Astrocyte of the spinal cord (primary cell): Measurements from ENCODE around the gene RERE.

Experiments
- DNase-seq: peaks from one replicate; pipeline ENCODE4 v3.0.0; 2011; ENCODE audit warnings: low read depth, low spot score
- H3K4me3 ChIP-seq: 2 replicates; pipeline ENCODE4 v1.5.1; 2011; ENCODE audit warnings: low read depth, mild to moderate bottlenecking, low read length, moderate library complexity
- CTCF ChIP-seq: IDR thresholded peaks from 2 replicates; pipeline ENCODE4 v1.5.1; 2012; ENCODE audit warnings: low read depth, mild to moderate bottlenecking, low read length, inconsistent platforms
- in situ Hi-C: cut with HindIII; loops from 2 replicates; pipeline ENCODE4 v1.10.0; 2017; ENCODE audit warnings: low sequenced_read_pairs

RERE gene

GRCh38 chr1:8404460-8405370, 412.7 kb downstream of the RERE start:
- DNase-seq: no peak
- TF ChIP-seq CTCF: no peak
- in situ Hi-C loops: no loop called here
- H3K4me3 ChIP-seq: no peak overlapping the region

- DNase-seq: no peak
- TF ChIP-seq CTCF: no peak
- in situ Hi-C loops: no loop called here
- H3K4me3 ChIP-seq: no peak overlapping the region
Observed at GRCh38 chr1:8402109-8402710, 415.2 kb downstream of the RERE start.

GRCh38 chr1:8398677-8399076, 418.8 kb downstream of the RERE start:
- TF ChIP-seq CTCF: no peak
- DNase-seq: no peak
- in situ Hi-C loops: no loop called here
- no peak overlapping the region for H3K4me3 ChIP-seq

- DNase-seq: no peak
- no peak overlapping the region for H3K4me3 ChIP-seq
- TF ChIP-seq CTCF: no peak
- in situ Hi-C loops: no loop called here
Observed at GRCh38 chr1:8398086-8398485, 419.4 kb downstream of the RERE start.

GRCh38 chr1:8397511-8397910, 419.9 kb downstream of the RERE start:
- no peak for TF ChIP-seq CTCF
- DNase-seq: no peak
- H3K4me3 ChIP-seq: no peak overlapping the region
- in situ Hi-C loops: no loop called here

GRCh38 chr1:8396786-8397406, 420.5 kb downstream of the RERE start:
- peak; percentile 97 for DNase-seq
- H3K4me3 ChIP-seq: no peak overlapping the region
- in situ Hi-C loops: no loop called here
- TF ChIP-seq CTCF: no peak
